HEK293 (cell line): ENCODE measurements around the gene TSPAN1.
A peak's percentile ranks its signal among the peaks of the same experiment; 100 is the strongest.

Source experiments
- BCL11B ChIP-seq: fragments of 450-650 bp; formaldehyde crosslinking; IDR thresholded peaks from 2 replicates; pipeline ENCODE4 v1.5.1; 2016; ENCODE audit warnings: low read depth, missing biosample characterization, missing genetic modification characterization
- GLIS2 ChIP-seq: fragments of 450-650 bp; formaldehyde crosslinking; IDR thresholded peaks from 2 replicates; pipeline ENCODE4 v1.5.1; 2016; ENCODE audit warnings: missing biosample characterization, missing genetic modification characterization
- KLF7 ChIP-seq: fragments of 450-650 bp; formaldehyde crosslinking; IDR thresholded peaks from 2 replicates; pipeline ENCODE4 v1.5.1; 2016; ENCODE audit warnings: missing biosample characterization, missing genetic modification characterization, borderline replicate concordance
- KLF8 ChIP-seq: fragments of 450-650 bp; formaldehyde crosslinking; IDR thresholded peaks from 2 replicates; pipeline ENCODE4 v1.5.1; 2016; ENCODE audit warnings: missing biosample characterization, missing genetic modification characterization
- OSR2 ChIP-seq: fragments of 450-650 bp; formaldehyde crosslinking; IDR thresholded peaks from 2 replicates; pipeline ENCODE4 v1.5.1; 2016; ENCODE audit warnings: missing biosample characterization, missing genetic modification characterization
- ZFHX2 ChIP-seq: fragments of 450-650 bp; formaldehyde crosslinking; conservative IDR thresholded peaks from 2 replicates; pipeline ENCODE4 v1.5.1; 2016; ENCODE audit warnings: missing biosample characterization, missing genetic modification characterization
- ZFP69B ChIP-seq: fragments of 450-650 bp; formaldehyde crosslinking; IDR thresholded peaks from 2 replicates; pipeline ENCODE4 v1.5.1; 2016; ENCODE audit warnings: missing biosample characterization, missing genetic modification characterization
- ZNF140 ChIP-seq: fragments of 450-650 bp; formaldehyde crosslinking; IDR thresholded peaks from 2 replicates; pipeline ENCODE4 v1.5.1; 2016; ENCODE audit warnings: missing biosample characterization, missing genetic modification characterization
- ZNF174 ChIP-seq: fragments of 450-650 bp; formaldehyde crosslinking; IDR thresholded peaks from 2 replicates; pipeline ENCODE4 v1.5.0; 2017; ENCODE audit warnings: missing biosample characterization, mild to moderate bottlenecking, missing genetic modification characterization
- ZNF248 ChIP-seq: fragments of 450-650 bp; formaldehyde crosslinking; IDR thresholded peaks from 2 replicates; pipeline ENCODE4 v1.5.1; 2017; ENCODE audit warnings: missing biosample characterization, missing genetic modification characterization
- ZNF311 ChIP-seq: fragments of 450-650 bp; formaldehyde crosslinking; IDR thresholded peaks from 2 replicates; pipeline ENCODE4 v1.5.1; 2017; ENCODE audit warnings: missing biosample characterization, missing genetic modification characterization, borderline replicate concordance
- ZNF350 ChIP-seq: fragments of 450-650 bp; formaldehyde crosslinking; IDR thresholded peaks from 2 replicates; pipeline ENCODE4 v1.5.0; 2017; ENCODE audit warnings: missing biosample characterization, mild to moderate bottlenecking, missing genetic modification characterization
- ZNF571 ChIP-seq: fragments of 450-650 bp; formaldehyde crosslinking; IDR thresholded peaks from 2 replicates; pipeline ENCODE4 v1.5.0; 2017; ENCODE audit warnings: missing biosample characterization, missing genetic modification characterization
- ZNF670 ChIP-seq: fragments of 450-650 bp; formaldehyde crosslinking; IDR thresholded peaks from 2 replicates; pipeline ENCODE4 v1.5.1; 2016; ENCODE audit warnings: missing biosample characterization, missing genetic modification characterization, low read depth
- ZNF843 ChIP-seq: fragments of 450-650 bp; formaldehyde crosslinking; IDR thresholded peaks from 2 replicates; pipeline ENCODE4 v1.5.1; 2016; ENCODE audit warnings: missing biosample characterization, missing genetic modification characterization
- TF ChIP-seq, protein P1 (sequence below): sonication (generic); formaldehyde crosslinking; IDR thresholded peaks from 2 replicates; pipeline ENCODE4 v1.8.1; 2022; ENCODE audit warnings: mild to moderate bottlenecking, moderate library complexity, missing genetic modification reagents
- TF ChIP-seq, protein P2 (sequence below): fragments of 450-650 bp; formaldehyde crosslinking; IDR thresholded peaks from 2 replicates; pipeline ENCODE4 v1.5.0; 2017; ENCODE audit warnings: missing biosample characterization, missing genetic modification characterization, borderline replicate concordance
- TF ChIP-seq, protein P3 (sequence below): fragments of 450-650 bp; formaldehyde crosslinking; IDR thresholded peaks from 2 replicates; pipeline ENCODE4 v1.5.1; 2016; ENCODE audit warnings: missing biosample characterization, missing genetic modification characterization
- TF ChIP-seq, protein P4 (sequence below): fragments of 450-650 bp; formaldehyde crosslinking; IDR thresholded peaks from 2 replicates; pipeline ENCODE4 v1.5.1; 2017; ENCODE audit warnings: missing biosample characterization, missing genetic modification characterization
- TF ChIP-seq, protein P5 (sequence below): fragments of 450-650 bp; formaldehyde crosslinking; IDR thresholded peaks from 2 replicates; pipeline ENCODE4 v1.5.1; 2016; ENCODE audit warnings: missing biosample characterization, missing genetic modification characterization
- TF ChIP-seq, protein P6 (sequence below): fragments of 450-650 bp; formaldehyde crosslinking; IDR thresholded peaks from 2 replicates; pipeline ENCODE4 v1.5.1; 2017; ENCODE audit warnings: missing biosample characterization, missing genetic modification characterization

Gene TSPAN1

DNA sequence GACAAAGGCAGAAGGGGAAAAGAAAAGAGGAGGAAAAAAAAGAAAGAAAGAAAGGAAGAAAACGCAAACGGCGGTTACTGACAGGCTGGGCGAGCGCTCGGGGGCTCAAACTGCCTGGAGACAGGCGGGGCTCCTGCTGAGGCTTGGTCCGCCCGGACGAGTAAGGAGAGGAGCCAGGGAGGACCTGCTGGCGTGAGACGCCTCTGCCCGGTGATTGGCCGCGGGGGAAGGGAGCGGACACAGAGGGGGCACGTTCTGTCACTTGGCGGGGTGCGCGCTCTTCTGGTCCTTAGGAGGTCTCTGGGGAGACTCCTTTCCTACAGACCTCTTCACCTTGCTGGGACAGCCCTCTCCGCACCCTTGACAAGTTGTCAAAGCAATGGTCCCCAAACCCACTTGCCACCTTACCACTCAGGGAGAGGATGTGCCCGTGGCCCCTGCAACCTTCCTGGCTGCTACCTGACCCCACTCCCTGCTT is 41.7 kb upstream of the TSPAN1 start (continued):
- TF ChIP-seq ZFHX2 (tag by site-specific recombination) (no peak; the same call in 1 of the 2 replicates), KLF8 (tag by site-specific recombination) (no peak; the same call in 1 of the 2 replicates), OSR2 (tag by site-specific recombination) (no peak), ZNF571 (no peak), ZNF248 (tag by site-specific recombination) (no peak), ZNF843 (tag by site-specific recombination) (no peak), ZNF174 (tag by site-specific recombination) (no peak), ZFP69B (tag by site-specific recombination) (0 out of 2 replicates have a peak, but pooled peaks have one; percentile 21), ZNF670 (no peak), BCL11B (no peak), ZNF350 (no peak), KLF7 (tag by site-specific recombination) (no peak), GLIS2 (tag by site-specific recombination) (peak; percentile 58), ZNF311 (tag by site-specific recombination) (no peak), ZNF140 (tag by site-specific recombination) (no peak)
- TF ChIP-seq, protein P1, sequence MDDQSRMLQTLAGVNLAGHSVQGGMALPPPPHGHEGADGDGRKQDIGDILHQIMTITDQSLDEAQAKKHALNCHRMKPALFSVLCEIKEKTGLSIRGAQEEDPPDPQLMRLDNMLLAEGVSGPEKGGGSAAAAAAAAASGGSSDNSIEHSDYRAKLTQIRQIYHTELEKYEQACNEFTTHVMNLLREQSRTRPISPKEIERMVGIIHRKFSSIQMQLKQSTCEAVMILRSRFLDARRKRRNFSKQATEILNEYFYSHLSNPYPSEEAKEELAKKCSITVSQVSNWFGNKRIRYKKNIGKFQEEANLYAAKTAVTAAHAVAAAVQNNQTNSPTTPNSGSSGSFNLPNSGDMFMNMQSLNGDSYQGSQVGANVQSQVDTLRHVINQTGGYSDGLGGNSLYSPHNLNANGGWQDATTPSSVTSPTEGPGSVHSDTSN (CRISPR knock-in tag) = no peak
- TF ChIP-seq, protein P2, sequence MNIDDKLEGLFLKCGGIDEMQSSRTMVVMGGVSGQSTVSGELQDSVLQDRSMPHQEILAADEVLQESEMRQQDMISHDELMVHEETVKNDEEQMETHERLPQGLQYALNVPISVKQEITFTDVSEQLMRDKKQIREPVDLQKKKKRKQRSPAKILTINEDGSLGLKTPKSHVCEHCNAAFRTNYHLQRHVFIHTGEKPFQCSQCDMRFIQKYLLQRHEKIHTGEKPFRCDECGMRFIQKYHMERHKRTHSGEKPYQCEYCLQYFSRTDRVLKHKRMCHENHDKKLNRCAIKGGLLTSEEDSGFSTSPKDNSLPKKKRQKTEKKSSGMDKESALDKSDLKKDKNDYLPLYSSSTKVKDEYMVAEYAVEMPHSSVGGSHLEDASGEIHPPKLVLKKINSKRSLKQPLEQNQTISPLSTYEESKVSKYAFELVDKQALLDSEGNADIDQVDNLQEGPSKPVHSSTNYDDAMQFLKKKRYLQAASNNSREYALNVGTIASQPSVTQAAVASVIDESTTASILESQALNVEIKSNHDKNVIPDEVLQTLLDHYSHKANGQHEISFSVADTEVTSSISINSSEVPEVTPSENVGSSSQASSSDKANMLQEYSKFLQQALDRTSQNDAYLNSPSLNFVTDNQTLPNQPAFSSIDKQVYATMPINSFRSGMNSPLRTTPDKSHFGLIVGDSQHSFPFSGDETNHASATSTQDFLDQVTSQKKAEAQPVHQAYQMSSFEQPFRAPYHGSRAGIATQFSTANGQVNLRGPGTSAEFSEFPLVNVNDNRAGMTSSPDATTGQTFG (tag by site-specific recombination) = no peak
- TF ChIP-seq, protein P3, sequence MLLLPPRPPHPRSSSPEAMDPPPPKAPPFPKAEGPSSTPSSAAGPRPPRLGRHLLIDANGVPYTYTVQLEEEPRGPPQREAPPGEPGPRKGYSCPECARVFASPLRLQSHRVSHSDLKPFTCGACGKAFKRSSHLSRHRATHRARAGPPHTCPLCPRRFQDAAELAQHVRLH (tag by site-specific recombination) = no peak
- TF ChIP-seq, protein P4, sequence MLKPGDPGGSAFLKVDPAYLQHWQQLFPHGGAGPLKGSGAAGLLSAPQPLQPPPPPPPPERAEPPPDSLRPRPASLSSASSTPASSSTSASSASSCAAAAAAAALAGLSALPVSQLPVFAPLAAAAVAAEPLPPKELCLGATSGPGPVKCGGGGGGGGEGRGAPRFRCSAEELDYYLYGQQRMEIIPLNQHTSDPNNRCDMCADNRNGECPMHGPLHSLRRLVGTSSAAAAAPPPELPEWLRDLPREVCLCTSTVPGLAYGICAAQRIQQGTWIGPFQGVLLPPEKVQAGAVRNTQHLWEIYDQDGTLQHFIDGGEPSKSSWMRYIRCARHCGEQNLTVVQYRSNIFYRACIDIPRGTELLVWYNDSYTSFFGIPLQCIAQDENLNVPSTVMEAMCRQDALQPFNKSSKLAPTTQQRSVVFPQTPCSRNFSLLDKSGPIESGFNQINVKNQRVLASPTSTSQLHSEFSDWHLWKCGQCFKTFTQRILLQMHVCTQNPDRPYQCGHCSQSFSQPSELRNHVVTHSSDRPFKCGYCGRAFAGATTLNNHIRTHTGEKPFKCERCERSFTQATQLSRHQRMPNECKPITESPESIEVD (tag by site-specific recombination) = no peak
- TF ChIP-seq, protein P5, sequence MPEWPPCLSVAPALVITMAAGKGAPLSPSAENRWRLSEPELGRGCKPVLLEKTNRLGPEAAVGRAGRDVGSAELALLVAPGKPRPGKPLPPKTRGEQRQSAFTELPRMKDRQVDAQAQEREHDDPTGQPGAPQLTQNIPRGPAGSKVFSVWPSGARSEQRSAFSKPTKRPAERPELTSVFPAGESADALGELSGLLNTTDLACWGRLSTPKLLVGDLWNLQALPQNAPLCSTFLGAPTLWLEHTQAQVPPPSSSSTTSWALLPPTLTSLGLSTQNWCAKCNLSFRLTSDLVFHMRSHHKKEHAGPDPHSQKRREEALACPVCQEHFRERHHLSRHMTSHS = no peak
- TF ChIP-seq, protein P6, sequence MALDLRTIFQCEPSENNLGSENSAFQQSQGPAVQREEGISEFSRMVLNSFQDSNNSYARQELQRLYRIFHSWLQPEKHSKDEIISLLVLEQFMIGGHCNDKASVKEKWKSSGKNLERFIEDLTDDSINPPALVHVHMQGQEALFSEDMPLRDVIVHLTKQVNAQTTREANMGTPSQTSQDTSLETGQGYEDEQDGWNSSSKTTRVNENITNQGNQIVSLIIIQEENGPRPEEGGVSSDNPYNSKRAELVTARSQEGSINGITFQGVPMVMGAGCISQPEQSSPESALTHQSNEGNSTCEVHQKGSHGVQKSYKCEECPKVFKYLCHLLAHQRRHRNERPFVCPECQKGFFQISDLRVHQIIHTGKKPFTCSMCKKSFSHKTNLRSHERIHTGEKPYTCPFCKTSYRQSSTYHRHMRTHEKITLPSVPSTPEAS (tag by site-specific recombination) = no peak
- TF ChIP-seq, all 188 proteins: peak for 35
